Right lobe of liver (tissue), 6 donors: ENCODE measurements around the gene UBC. TPM values are rescaled to one million over a fixed set of nuclear protein-coding genes. Genes with fewer than 3 reads are reported as not detected.
A peak's percentile ranks its signal among the peaks of the same experiment; 100 is the strongest.
"Not testable (repeated sequence)": the region's sequence is repeated elsewhere in the genome, so short reads cannot be mapped to it uniquely, and the experiment has no call there.

Experiments used
- ATAC-seq, 4 donors: fragments of 200-7000 bp; cut with Tn5 transposase; one replicate each; pipeline ENCODE4 v1.9.1; 2020; ENCODE audit warnings: mild to moderate bottlenecking in 4 of 4, moderate library complexity in 4 of 4
- DNase-seq, 3 donors: peaks; one replicate each; pipeline ENCODE4 v3.0.0-alpha.2; 2020
- H3K27ac ChIP-seq, 3 donors: fragments of 200-600 bp; one replicate each; pipeline ENCODE4 v1.8.0; 2022
- H3K27me3 ChIP-seq, 2 donors: fragments of 200-600 bp; one replicate each; pipeline ENCODE4 v1.8.0; 2022
- H3K36me3 ChIP-seq, 4 donors: fragments of 200-600 bp; sonication (generic) in 1 of 4; one replicate each; pipeline versions ENCODE4 v1.5.1 to v1.8.0; 2017 to 2022; ENCODE audit warnings: control low read depth in 1 of 4
- H3K4me1 ChIP-seq, 4 donors: fragments of 200-600 bp; sonication (generic) in 1 of 4; one replicate each; pipeline versions ENCODE4 v1.5.1 to v1.8.0; 2017 to 2022; ENCODE audit warnings: control low read depth in 1 of 4
- H3K4me3 ChIP-seq, 3 donors: fragments of 200-600 bp; one replicate each; pipeline ENCODE4 v1.8.0; 2022
- H3K9me3 ChIP-seq, 4 donors: fragments of 200-600 bp; sonication (generic) in 1 of 4; one replicate each; pipeline versions ENCODE4 v1.5.1 to v1.8.0; 2017 to 2022; ENCODE audit warnings: control low read depth in 1 of 4
- CTCF ChIP-seq, 4 donors: fragments of 200-600 bp in 3 of 4; fragments of 450-650 bp in 1 of 4; IDR thresholded peaks; one replicate each; pipeline versions ENCODE4 v1.5.1 to v1.8.0; 2016 to 2022; ENCODE audit warnings: antibody characterized with exemption in 4 of 4, mild to moderate bottlenecking in 2 of 4
- POLR2A ChIP-seq: fragments of 450-650 bp; IDR thresholded peaks from one replicate; pipeline ENCODE4 v1.6.1; 2017; ENCODE audit warnings: antibody characterized with exemption, mild to moderate bottlenecking
- WGBS: methylation state at CpG from one replicate; pipeline ENCODE4 v1.1.6; 2018; ENCODE audit warnings: low coverage, low lambda C conversion rate; ENCODE audit not compliant: insufficient coverage; ENCODE audit errors: missing lambda C conversion rate; 5-methylcytosine and 5-hydroxymethylcytosine counted together
- intact Hi-C, 2 donors: fragments of 100-400 bp; cut with DNase I; formaldehyde crosslinking; loops; one replicate each; pipeline versions ENCODE4 v1.11.2 to v1.14.1; 2022
- total RNA-seq, 6 experiments: library from RNA; depleted of rRNA in 2 of 6; stranded (reverse); fragments of >200 nt in 2 of 6; fragmentation: NEBNext Ultra II Directional in 3 of 6; extraction: Animal tissue kit (Norgen Biotek cat#: 25700) in 3 of 6; gene quantifications; one replicate each; pipeline versions ENCODE4 v1.1.0 to v1.2.4, GENCODE V29; 2016 to 2023
- donor health status: DM: no; HTN: yes; CAD: no.
- donor health status: DM: no; HTN: no; CAD: no.
- donor health status: DM: no; HTN: no; CAD: no.
- donor health status: DM: no; HTN: yes; CAD: no.
- donor health status: DM: no; HTN: yes; CAD: no.

The UBC gene
- total RNA-seq, 6 experiments from 2014 or later = 390 to 1,023 (median 604) TPM

GRCh38 chr12:124904306-124905098 lies 9.9 kb downstream of the UBC start:
- H3K27ac ChIP-seq = peak overlapping the region; percentile 53 to 75 (median 71)
- intact Hi-C loops = no loop called here
- H3K27me3 ChIP-seq = no peaks in the 10 kb centered on the region
- DNase-seq (peak; percentile 84 to 90 (median 87)), ATAC-seq (peak; percentile 70 to 92 (median 78))
- no peaks in the 10 kb centered on the region for H3K36me3 ChIP-seq
- no peak overlapping the region for H3K4me3 ChIP-seq
- 16% methylated on average over 15 of the region's 15 CpGs for WGBS
- peaks cover 0 to 40% (median 12%) of the 10 kb centered on the region in 4 donors for H3K4me1 ChIP-seq
- no peak for TF ChIP-seq CTCF (IDR thresholded peaks at IDR 0.05)
- TF ChIP-seq POLR2A = peak; percentile 62
- no peaks in the 10 kb centered on the region for H3K9me3 ChIP-seq

- 87% methylated on average over 6 of the region's 6 CpGs for WGBS
- H3K4me3 ChIP-seq = no peak overlapping the region
- H3K9me3 ChIP-seq = no peaks in the 10 kb centered on the region
- no peak for TF ChIP-seq CTCF (IDR thresholded peaks at IDR 0.05)
- TF ChIP-seq POLR2A = no peak
- H3K27ac ChIP-seq = no peak overlapping the region
- no peaks in the 10 kb centered on the region for H3K27me3 ChIP-seq
- DNase-seq (peak in 1 of 3 donors; percentile 11), ATAC-seq (no peak)
- no peaks in the 10 kb centered on the region for H3K36me3 ChIP-seq
- peaks cover 0 to 55% (median 19%) of the 10 kb centered on the region in 4 donors for H3K4me1 ChIP-seq
- intact Hi-C loops = no loop called here
Measured at GRCh38 chr12:124902916-124903315, 11.5 kb downstream of the UBC start.

GRCh38 chr12:124901003-124901402 lies 13.4 kb downstream of the UBC start:
- peak in 1 of 4 donors; percentile 28 for ATAC-seq
- Histone ChIP-seq H3K27ac (peak overlapping the region; percentile 65 to 84 (median 79)), H3K36me3 (no peaks in the 10 kb centered on the region), H3K4me1 (peaks cover 0 to 53% (median 15%) of the 10 kb centered on the region in 4 donors), H3K27me3 (no peaks in the 10 kb centered on the region), H3K9me3 (no peaks in the 10 kb centered on the region), H3K4me3 (no peak overlapping the region)
- WGBS = 31% methylated on average over 2 of the region's 3 CpGs
- intact Hi-C loops = no loop called here
- DNase-seq = no peak
- TF ChIP-seq CTCF (IDR thresholded peaks at IDR 0.05) = no peak
- TF ChIP-seq POLR2A = no peak

- H3K9me3 ChIP-seq, H3K27me3 ChIP-seq, intact Hi-C loops, H3K36me3 ChIP-seq: not testable (repeated sequence)
- peak; percentile 56 to 82 (median 74) for DNase-seq
- peaks cover 0 to 51% (median 14%) of the 10 kb centered on the region in 4 donors for H3K4me1 ChIP-seq
- ATAC-seq = peak; percentile 59 to 78 (median 66)
- peak overlapping the region; percentile 65 to 84 (median 79) for H3K27ac ChIP-seq
- TF ChIP-seq CTCF (IDR thresholded peaks at IDR 0.05) = peak in 1 of 4 donors; percentile 4
- peak overlapping the region in 1 of 3 donors; percentile 15 for H3K4me3 ChIP-seq
- 40% methylated on average over 8 of the region's 8 CpGs for WGBS
Measured at GRCh38 chr12:124900345-124900795, 14.1 kb downstream of the UBC start.
